Tibial nerve (tissue), 4 donors: ENCODE data around the gene PTPRD.

Experiments
- EP300 ChIP-seq, 2 donors: sonication (generic); formaldehyde crosslinking; IDR thresholded peaks; one replicate each; pipeline ENCODE4 v1.6.1; 2017; ENCODE audit warnings: antibody characterized with exemption in 2 of 2, mild to moderate bottlenecking in 1 of 2
- POLR2A ChIP-seq, 2 donors: fragments of 450-650 bp; IDR thresholded peaks; one replicate each; pipeline ENCODE4 v1.6.1; 2017; ENCODE audit warnings: antibody characterized with exemption in 2 of 2, mild to moderate bottlenecking in 2 of 2, moderate library complexity in 2 of 2
- TF ChIP-seq, protein P1 (sequence below), 5 experiments: fragments of 200-600 bp in 3 of 5; fragments of 450-650 bp in 2 of 5; sonication (generic) in 3 of 5; IDR thresholded peaks; one replicate each; pipeline ENCODE4 v1.5.1; 2016 to 2019; ENCODE audit warnings: antibody characterized with exemption in 5 of 5, mild to moderate bottlenecking in 3 of 5, moderate library complexity in 2 of 5

DNA sequence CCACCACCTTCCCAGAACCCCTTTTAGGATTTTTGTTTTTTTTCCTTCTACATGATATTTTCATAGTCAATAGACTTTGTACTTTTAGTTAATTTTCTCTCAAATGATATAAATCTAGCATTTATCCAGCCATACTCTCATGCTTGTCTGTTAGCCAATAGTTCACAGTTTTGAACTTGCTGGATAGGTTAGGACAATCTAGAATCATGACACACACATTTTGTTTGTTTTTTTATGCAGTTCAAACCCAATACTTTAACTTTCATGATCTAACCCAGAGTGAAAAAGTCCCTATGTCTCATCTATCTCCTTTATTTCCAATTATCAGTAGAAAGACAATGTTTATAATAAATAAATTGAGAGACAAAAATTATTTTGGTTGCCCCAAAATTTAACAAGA is 2303.5 kb downstream of the PTPRD start:
- TF ChIP-seq EP300 (IDR thresholded peaks at IDR 0.05) (no peak), POLR2A (IDR thresholded peaks at IDR 0.05) (no peak)
- TF ChIP-seq, protein P1, sequence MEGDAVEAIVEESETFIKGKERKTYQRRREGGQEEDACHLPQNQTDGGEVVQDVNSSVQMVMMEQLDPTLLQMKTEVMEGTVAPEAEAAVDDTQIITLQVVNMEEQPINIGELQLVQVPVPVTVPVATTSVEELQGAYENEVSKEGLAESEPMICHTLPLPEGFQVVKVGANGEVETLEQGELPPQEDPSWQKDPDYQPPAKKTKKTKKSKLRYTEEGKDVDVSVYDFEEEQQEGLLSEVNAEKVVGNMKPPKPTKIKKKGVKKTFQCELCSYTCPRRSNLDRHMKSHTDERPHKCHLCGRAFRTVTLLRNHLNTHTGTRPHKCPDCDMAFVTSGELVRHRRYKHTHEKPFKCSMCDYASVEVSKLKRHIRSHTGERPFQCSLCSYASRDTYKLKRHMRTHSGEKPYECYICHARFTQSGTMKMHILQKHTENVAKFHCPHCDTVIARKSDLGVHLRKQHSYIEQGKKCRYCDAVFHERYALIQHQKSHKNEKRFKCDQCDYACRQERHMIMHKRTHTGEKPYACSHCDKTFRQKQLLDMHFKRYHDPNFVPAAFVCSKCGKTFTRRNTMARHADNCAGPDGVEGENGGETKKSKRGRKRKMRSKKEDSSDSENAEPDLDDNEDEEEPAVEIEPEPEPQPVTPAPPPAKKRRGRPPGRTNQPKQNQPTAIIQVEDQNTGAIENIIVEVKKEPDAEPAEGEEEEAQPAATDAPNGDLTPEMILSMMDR (IDR thresholded peaks at IDR 0.05): no peak
